NCI-H2081 (cell line): ENCODE data around the gene TTC21A.

Experiments
- DNase-seq, 2 experiments: peaks; one replicate each; lab custom pipeline; 2025; lab: John Stamatoyannopoulos, UW

TTC21A gene

DNA sequence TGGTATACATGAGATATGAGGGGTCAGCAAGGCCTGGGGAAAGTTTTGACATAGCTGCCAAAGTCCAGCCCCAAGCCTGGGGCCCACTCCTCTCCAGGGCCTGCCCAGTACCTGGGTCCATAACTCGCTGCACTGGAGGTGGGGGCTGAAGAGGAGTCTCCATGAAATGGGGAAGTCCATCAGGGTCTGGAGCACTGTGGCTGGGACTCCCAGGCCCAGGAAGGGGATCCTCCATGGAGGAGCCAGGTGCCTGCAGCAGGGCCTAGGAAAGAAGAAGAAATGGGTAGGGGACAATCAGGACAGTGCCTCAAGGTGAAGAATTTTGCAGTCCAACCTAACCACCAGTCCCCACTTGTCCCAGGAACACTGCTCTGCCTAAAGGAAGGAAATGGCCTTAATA, 8.2 kb upstream of the TTC21A start:
- no peak for DNase-seq

DNA sequence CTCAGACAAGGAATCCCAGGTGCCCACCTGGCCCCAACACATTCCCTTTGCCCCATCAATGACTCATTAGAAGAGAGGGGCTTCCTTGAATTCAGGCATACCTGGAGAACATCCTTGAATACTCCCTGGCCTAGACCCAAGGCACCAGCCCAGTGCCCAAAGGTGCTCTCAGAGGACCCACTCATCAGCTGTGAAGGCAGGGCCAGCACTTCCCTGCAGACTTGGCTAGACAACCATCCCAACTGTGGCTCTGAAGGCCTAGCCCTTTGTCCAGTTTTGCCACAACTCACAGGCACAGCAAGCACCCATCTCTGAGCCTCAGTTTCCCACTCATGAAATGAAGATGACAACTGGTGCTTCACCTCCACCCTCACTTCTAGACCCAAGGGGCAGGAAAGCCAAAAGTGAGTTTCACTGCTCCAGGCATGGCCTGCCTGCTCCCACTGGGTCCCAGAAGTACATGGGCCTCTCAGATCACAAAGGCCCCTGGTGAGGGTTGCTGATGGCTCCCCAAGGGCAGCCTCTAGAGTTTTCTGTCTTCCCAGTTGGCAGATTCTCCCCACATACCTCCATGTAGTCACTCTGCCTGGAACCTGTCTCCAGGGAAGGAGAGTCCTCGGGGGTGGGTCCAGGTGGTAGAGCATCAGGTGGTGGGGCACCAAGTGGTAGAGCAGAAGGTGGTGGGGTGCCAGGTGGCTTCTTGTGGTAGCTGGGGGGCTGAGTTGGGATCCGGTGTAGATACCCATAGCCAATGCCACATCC, 7.6 kb upstream of the TTC21A start:
- DNase-seq, result no peak

DNA sequence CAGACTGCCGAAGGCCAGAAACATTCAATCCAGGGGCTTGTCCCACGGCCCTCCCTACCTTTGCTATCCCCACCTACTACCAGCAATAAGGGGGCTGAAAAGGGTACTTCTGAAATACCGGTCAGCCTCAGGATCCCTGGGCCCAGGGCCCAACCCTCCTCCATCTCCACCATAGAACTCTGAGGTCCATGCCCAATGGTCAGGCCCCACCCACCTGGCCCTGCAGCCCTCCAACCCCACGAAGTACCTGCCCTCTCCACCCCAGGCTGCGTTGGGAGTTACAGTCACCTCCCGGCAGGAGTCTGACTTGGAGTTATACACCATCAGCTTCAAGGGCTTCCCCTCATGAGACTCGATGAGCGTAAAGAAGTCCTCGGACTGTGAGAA, 7.0 kb upstream of the TTC21A start:
- DNase-seq, result no peak

DNA sequence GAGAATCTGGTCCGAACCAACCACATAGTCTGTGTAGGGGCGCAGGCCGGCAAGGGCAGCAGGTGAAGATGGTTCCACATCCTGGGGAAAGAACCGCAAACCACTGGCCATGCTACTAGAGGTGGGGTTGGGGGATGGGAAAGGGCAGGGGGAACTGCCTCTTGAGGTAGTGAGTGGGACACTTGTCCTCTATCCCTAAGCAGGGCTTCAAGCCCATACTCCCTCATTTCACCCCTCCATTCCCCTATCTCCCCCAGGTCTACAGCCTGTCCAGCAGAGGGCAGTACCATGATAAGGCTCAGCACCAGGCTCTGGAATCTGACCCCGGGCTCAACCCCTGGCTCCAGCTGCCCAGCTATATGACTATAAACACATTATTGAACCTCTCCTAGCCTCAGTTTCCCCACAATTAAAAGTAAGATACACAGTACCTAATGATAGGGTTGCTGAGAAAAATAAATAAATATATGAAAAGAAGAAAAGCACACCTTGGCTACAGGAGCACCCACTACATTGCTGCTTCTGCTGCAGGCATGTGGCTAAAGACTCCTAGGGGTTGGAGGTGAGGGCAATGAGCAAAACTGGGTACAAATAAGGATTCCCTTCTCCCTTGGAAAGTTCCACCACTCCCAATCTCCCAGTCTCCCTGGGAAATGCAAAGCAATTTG, 6.3 kb upstream of the TTC21A start:
- peak in 1 of 2 experiments; percentile 13 for DNase-seq

DNA sequence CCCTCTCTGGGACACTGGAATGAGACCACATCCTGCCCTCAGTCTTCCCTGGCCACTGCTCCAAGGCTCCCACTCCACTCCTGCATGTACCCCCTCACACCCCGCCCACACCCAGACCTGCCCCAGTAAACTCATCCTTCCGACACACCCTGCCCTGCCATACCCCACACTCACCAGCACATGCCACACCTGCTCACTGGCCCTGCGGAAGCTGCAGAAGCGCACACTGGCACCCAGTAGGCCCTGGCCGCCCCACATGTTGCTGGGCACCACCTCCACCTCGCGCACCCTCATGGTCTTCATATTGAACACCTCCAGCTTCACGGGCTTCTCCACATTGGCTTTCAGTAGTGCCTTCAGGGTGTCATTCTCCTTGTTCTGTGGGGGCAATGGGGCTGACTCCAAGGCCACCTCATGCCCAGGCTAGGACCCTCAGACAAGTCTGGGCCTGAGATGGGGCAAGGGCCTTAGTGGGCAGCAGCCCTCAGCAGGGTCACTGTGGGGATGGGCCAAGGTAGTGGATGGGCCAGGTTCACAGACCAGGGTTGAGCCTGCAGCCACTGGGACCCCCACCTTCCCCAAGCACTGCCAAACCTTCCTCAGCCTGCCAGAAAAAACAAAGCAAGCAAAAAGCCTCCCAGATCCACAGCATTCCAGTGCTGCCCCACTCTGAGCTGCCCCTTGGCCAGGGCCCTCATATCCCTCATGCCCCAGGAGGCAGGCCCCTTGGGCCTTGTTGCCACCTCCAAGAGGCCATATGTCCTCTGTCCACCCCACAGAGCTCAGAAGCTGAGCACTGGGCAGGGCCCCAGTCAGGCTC, 4.8 kb upstream of the TTC21A start:
- no peak for DNase-seq

DNA sequence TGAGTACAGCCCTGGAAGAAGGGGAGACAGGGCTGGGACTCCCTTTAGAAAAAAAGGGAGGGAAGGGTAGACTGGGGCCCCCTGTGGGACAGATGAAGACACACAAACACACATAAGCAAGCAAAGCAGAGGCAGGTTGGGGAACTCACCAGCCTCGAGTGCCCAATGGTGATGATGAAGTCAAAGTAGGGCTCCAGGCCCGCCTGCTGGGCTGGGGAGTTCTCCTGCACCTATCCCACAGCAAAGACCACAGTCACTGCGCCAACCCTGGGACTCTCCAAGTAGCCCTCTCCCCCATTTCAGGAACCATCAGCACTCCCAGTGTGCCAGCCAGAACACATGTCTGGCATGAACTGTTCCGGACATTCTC, 4.2 kb upstream of the TTC21A start:
- DNase-seq, result no peak

DNA sequence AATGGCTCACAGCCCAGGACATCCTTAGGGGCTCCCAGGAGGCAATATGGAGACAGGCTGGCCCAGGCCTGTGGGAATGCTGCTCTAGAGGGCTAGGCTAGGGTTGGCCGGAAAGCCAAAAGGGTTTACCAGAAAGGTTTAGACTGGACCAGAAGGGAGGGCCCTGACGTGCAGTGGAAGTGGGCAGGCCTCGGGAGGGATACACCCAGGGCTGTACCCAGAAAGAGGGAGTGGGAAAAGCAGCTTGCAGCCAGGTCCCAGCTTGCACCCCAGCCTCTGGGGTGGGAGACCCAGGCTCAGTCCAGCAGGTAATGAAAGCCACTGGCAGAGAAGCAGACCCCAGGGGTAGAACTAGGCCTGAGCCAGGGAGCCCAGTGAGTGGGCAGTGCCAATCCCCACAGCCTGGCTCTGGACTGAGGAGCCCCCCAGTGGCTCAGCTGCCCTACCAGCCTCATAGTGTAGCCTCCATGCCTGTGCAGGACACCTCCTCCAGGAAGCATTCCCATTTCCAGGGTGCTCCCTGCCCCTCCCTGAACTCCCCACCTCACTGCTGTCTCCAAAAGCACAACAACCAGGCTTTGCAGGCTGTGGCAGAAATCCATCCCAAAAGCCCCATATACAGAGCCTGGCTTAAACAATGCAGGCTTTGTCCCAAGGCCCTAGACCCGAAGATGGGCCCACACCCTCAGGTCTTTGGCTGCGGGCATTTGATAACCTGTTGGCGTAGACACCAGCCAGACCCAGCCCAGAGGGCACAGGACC, 3.5 kb upstream of the TTC21A start:
- DNase-seq, result no peak

DNA sequence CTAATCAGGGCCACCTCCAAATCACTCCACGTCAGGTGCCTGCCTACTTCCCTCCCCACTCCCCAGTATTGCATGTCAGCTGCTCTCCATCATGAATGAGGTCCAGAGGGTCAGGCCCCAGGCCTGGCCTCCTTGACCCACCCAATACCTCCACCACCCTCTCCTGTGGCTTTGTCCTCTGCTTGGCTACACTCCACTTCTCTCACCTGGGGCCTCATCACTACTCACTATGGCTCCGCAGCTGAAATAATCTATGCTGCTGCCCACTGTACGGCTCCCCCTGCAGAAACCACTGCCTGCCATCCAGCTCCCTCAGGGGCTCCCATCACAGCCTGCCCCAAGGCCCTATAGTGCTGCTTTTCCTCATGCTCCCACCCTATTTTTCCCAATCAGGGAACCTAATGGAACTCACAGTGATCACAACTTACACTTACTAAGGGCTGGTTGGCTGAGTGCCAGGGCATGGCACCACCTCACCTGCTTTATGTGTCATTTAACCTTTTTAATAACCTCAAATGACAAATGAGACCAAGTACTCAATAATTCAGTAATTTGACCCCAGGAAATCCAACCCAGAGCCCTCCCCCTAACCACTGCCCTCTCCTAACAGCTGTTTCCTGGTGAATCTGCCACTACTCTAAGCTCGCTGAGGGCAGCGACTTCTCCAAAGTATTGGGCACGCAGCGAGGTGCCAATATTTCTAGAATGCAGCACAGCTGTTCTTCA, 2.4 kb upstream of the TTC21A start:
- DNase-seq, result peak in 1 of 2 experiments; percentile 33

DNA sequence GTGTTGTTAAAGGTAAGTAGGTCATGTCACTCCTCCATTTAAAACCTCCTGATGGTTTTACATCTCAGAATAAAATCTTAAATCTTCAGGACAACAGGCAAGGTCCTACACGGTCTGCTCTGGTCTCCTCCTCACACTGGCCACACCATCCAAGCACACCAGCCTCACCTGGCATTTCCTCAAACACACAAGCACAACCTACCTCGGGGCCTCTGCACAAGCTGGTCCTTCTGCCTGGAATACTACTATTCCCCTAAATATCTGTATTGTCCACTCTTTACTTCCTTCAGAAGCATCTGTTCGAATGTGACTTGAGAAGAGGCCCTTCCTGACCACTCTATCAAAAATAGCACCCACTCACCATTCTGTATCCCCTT, 1.8 kb upstream of the TTC21A start:
- no peak for DNase-seq

DNA sequence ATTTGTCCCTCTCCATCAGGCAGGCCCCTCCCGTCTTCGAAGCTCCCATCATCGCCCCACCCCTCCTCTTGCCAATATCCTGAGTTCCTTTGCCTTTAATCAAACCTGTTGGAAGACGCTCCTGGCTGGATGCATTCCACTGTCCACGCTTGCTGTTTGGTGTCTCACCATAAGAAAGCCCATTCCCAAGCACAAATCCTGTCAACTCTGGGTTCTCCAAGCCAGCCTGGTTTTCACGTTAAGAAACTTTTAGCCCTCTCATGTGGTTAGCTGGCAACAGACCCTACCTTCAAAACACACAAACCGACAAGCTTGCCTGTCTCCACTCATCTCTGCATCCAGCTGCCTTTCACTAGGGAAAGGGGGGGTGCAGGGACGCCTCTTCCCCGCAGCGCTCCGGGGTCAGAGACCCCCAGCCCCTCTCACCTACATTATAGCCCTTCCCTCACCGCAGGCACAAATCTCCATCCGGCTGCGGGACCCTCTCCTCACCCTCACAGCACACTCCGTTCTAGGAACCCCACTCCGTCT, 1.1 kb upstream of the TTC21A start:
- no peak for DNase-seq

DNA sequence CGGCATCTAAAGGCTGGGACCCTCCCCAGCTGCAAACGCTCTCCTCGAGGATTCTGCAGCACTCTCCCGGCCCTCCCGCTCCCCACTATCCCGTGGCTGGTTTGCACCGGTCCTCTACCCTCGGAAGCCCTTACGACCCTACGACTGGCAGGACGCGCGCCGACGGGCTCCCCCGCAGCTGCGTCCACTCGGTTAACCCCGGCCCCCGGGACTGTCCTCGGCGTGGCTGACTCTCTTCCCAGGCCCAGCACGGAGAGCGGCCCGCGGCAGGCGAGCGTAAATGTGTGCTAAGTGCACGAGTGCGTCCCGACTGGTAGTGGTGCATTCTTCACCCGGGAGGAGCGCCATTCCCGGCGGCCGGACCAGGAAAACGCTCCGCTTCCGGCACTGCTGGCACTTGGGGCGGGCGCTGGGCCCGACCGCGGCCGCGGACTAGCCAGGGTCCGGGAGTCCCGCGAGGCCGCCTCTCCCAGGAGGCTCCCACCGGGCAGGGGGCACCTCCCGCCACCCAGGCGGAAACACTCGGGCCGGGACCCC, 561 bp upstream of the TTC21A start:
- DNase-seq, result no peak

DNA sequence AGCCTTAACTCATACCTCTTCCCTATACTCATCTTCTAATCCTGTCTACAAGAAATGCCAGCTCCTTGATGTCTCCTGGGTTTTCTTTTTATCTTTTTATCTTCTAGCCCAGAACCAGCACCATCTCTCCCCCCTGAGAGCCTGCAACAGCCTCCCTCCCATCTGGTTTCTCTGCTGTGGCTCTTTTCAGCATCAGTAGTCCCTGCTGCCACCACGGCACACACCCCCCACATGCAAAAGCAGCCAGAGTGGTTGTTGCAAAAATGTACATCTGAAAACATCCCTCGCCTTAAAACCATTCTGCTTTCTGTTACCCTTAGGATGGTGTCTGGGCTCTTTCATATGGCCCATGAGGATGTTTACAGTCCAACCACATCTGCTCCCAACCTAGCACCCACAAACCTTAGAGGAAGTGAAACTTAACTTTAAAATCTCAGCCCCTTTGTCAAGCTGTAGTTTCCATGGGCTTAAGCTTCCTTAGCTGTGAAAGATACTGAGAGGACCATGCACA, 775 bp downstream of the TTC21A start:
- DNase-seq, result no peak

DNA sequence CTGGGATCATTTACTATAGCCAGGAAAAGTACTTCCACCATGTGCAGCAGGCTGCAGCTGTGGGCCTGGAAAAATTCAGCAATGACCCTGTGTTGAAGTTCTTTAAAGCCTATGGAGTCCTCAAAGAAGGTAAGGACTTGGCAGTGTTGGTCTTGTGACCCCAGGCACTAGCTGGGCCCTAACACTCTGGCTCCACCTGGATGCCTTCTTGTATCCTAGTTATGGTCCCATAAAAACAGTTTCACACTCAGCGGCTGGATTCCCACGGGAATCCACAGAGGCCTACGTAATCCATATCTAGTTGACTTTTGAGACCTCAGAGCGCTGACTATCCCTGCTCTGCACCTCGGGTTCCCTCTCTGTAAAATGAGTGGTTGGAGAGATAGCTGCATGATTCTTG, 1.6 kb downstream of the TTC21A start:
- no peak for DNase-seq

DNA sequence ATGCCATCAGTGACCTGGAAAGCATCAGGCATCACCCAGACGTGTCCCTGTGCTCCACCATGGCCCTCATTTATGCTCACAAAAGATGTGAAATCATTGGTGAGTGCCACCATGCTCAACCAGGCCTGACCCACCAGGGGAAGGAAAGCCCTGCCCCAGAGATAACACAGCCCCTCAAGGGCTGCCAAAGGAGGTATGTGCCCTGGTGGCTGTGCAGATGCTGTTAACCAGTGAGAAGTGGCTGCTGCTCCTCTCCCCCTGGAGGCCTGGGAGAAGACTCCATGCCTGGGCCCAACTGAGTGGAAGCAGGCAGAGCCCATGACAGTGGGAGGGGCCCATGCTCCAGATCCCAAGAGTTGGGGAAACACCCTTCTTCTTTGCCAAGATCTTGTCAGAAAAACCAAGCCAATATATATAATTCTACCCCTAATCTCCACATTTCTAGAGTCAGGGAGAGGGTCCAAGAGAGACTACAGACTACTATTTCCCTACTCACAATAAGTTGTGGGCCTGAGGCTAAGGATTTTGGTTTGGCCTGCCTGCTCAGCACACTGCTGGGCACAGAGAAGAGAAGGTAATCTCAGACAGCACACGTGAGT, 2.7 kb downstream of the TTC21A start:
- no peak for DNase-seq

DNA sequence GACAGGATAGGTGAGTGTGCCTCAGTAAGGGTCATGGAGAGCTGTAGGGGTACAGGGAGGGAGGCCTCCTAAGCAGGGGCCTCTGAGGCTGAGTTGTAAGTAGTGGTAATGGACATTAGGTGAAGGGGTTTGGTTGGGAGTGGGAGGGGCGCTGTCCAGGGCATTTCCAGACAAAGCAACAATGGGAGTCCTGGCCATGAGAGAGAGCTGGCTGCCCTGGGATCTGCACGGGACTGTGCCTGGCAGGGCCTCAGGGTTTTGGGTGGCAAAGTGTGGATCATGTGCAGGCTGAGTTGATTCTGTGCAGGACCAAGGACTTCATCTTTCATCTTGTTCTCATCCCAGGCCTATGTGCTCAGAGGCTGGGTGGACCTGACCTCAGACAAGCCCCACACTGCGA, 4.6 kb downstream of the TTC21A start:
- no peak for DNase-seq

DNA sequence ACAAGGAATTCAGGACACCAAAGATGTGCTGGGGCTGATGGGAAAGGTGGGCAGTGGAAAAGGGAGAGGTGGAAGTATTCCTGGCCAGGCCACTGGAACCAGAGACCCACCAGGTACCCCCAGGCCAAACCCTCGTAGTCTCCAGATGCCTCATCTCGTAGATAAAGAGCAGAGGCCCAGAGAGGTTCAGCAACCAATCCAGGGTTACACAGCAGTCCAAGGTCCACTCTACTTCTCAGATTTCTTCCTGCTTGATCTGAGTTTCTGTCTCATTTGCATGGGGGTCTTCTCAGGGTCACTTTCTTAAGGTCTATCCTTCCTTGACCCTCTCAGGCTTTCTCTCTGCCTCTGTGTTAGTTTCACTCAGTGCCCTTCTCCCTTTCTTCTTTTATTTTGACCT, 5.1 kb downstream of the TTC21A start:
- DNase-seq, result no peak

DNA sequence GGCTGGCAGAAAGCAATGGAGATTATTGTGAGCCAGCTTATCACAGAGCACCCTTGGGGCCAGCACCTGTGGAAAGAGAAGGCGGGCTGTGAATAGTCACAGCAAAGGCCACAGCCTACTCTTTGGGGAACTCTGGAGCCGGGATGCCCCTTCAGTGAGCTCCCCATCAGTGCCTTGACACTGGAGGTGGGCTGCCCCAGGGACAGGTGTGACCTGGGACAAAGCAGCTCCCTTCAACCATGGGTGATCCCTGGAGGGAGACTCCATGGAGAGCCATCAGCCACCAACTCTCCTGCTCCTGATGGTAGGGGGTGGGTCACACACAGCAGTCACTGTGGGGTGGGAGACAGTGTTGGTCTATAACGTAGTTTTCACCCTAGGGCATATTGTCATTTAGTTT, 5.8 kb downstream of the TTC21A start:
- DNase-seq, result peak in 1 of 2 experiments; percentile 25

DNA sequence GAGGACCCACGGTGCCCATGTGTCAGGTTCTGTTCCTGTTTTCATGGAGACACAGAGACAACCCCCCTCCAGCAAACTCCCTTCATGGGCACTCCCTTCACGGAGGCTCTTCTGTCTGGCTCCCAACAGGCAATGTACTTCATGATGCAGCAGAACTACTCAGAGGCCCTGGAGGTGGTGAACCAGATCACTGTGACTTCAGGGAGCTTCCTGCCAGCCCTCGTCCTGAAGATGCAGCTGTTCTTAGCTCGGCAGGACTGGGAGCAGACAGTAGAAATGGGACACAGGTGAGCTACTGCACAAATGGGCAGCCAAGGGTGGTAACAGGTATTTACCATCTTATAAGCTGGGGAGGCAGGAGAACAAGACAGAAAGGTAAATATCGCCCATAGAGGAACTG, 7.0 kb downstream of the TTC21A start:
- DNase-seq, result no peak

DNA sequence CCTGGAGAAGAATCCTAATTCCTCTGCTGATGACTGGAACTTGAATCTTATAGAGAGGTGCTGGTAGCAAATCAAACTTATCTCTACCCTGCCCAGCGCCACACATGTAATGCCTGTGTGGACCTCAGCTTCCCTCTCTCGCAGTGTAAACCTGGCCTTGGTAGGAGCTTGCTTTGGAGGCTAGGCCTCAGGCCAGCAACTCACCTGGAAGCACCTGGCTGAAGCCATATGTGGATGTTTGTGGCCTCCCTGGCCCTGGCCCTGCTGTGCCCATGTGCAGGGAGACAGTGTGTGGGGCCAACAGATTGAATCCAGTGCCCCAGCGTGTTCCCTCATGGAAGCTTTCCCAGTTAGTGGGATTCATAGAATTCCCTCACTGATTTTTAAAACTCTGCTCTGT, 8.4 kb downstream of the TTC21A start:
- no peak for DNase-seq

DNA sequence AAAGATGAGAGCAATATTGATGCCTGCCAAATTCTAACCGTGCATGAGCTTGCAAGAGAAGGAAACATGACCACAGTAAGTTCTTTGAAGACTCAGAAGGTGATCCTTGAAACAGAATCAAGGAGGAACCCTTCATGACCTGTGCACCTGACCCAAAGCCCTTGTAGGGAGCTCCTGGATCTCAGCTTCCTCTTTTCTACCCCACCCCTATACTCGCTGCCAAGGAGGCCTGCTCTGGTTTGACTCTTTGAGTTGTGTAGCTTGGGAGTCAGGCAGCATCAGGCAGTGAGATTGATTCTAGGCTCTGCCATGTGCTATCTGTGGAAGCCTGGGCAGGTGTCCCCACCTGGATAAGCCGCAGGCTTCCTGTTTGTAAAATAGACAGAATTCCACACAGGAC, 10.6 kb downstream of the TTC21A start:
- no peak for DNase-seq
